ENCODE data around the gene PIGL. TPM values are rescaled to one million over a fixed set of nuclear protein-coding genes. Genes with fewer than 3 reads are reported as not detected.

PIGL gene
- total and polyA plus RNA-seq, 2 donors (not counting 1 experiment from before 2014, with no cell fraction given) = 86.7 to 88.2 TPM

DNA sequence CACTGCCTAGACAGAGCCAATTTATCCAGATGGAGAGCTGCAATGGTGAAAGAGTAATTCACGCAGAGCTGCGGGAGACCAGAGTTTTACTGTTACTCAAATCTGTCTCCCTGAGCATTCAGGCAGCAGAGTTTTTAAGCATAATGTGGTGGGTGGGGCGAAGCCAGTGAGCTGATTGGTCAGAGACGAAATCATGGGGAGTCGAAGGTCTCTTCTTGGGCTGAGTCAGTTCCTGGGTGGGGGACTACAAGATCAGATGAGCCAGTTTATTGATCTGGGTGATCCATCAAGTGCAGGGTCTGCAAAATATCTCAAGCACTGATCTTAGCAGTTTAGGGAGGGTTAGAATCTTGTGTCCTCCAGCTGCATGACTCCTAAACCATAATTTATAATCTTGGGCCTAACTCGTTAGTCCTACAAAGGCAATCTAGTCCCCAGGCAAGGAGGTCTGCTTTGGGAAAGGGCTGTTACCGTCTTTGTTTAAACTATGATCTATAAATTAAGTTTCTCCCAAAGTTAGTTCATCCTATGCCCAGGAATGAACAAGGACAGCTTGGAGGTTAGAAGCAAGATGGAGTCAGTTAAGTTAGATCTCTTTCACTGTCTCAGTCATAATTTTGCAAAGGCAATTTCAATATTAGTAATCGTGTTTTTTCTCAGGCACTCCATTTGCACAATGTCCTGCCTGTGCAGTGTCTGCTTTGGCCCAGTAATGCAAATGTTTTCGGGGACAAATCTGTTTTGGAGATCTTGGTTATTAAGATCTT lies 27.0 kb downstream of the PIGL start:
- Histone ChIP-seq H3K9ac (ENCODE audit: low read length) (no peak overlapping the region), H3K4me2 (replicated peaks; ENCODE audit: low read depth, low read length, poor library complexity, severe bottlenecking) (no peak overlapping the region), H3K79me2 (ENCODE audit: control insufficient read depth, insufficient read depth, low read length) (peaks cover 11% of the 10 kb centered on the region), H3K27me3 (replicated peaks in 1 of 4; ENCODE audit: control extremely low read depth in 1 of 4, control insufficient read depth in 3 of 4, insufficient read depth in 4 of 4, low read length in 3 of 4) (no peaks in the 10 kb centered on the region), H4K20me1 (ENCODE audit: control insufficient read depth, insufficient read depth, low read length, poor library complexity, severe bottlenecking) (no peaks in the 10 kb centered on the region), H2AFZ (ENCODE audit: insufficient read depth, low read depth, low read length, poor library complexity, severe bottlenecking) (no peak overlapping the region), H3K4me3 (ENCODE audit: control extremely low read depth in 1 of 5, extremely low read depth in 1 of 5, insufficient read depth in 1 of 5, low read depth in 2 of 5, low read length in 4 of 5) (no peak overlapping the region), H3K27ac (ENCODE audit: low read length in 2 of 2) (no peak overlapping the region), H3K36me3 (replicated peaks in 1 of 2; ENCODE audit: control extremely low read depth in 1 of 2, control insufficient read depth in 1 of 2, extremely low read depth in 1 of 2, insufficient read depth in 2 of 2, low read length in 1 of 2) (peaks cover 2 to 3% of the 10 kb centered on the region in 2 experiments), H3K9me3 (ENCODE audit: control extremely low read depth in 1 of 3, control insufficient read depth in 2 of 3, insufficient read depth in 1 of 3, low read length in 2 of 3) (no peaks in the 10 kb centered on the region), H3K4me1 (ENCODE audit: control insufficient read depth in 2 of 2, insufficient read depth in 2 of 2, low read length in 2 of 2) (no peaks in the 10 kb centered on the region)
- intact Hi-C loops (cut with micrococcal nuclease) = no loop called here
- Mint-ChIP-seq H3K27me3 (no peaks in the 10 kb centered on the region), H3K4me3 (no peak overlapping the region), H3K27ac (no peak overlapping the region), H3K4me1 (peaks cover 2% of the 10 kb centered on the region), H3K9me3 (ENCODE audit: insufficient read depth) (no peaks in the 10 kb centered on the region)
- ChIA-PET CTCF (no interaction called here), POLR2A (no interaction called here)
- TF ChIP-seq, protein P1, sequence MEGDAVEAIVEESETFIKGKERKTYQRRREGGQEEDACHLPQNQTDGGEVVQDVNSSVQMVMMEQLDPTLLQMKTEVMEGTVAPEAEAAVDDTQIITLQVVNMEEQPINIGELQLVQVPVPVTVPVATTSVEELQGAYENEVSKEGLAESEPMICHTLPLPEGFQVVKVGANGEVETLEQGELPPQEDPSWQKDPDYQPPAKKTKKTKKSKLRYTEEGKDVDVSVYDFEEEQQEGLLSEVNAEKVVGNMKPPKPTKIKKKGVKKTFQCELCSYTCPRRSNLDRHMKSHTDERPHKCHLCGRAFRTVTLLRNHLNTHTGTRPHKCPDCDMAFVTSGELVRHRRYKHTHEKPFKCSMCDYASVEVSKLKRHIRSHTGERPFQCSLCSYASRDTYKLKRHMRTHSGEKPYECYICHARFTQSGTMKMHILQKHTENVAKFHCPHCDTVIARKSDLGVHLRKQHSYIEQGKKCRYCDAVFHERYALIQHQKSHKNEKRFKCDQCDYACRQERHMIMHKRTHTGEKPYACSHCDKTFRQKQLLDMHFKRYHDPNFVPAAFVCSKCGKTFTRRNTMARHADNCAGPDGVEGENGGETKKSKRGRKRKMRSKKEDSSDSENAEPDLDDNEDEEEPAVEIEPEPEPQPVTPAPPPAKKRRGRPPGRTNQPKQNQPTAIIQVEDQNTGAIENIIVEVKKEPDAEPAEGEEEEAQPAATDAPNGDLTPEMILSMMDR (IDR thresholded peaks at IDR 0.05) = no peak
- TF ChIP-seq EZH2 (IDR thresholded peaks at IDR 0.05; ENCODE audit: borderline replicate concordance, insufficient read depth, low read depth, low read length, poor library complexity, severe bottlenecking) = no peak
- DNase-seq = no peak
- ATAC-seq (ENCODE audit: low read depth) = no peak
- WGBS (ENCODE audit: insufficient coverage) = 74% methylated on average over 5 of the region's 9 CpGs

DNA sequence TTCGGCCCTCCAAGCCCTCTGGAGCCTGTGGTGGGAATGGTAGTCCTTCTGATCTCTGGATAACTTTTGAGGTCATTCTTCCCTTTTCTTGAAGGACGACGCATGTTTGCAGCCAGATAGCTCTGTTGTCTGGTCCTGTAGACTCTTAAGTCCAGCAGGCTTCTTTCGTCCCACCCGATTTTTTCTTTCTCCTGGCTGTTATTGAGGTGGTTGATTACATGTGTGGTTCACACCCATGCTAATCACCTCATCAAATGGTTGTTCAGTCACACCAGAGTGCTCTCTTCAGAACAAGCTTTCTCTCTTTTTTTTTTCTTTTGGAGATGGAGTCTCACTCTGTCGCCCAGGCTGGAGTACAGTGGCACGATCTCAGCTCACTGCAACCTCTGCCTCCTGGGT lies 30.6 kb downstream of the PIGL start:
- WGBS (ENCODE audit: insufficient coverage) = 100% methylated on average over 1 of the region's 7 CpGs
- H3K4me1 Mint-ChIP-seq = peaks cover 2% of the 10 kb centered on the region
- ChIA-PET CTCF (no interaction called here), POLR2A (no interaction called here)
- intact Hi-C loops (cut with micrococcal nuclease) = no loop called here
- Histone ChIP-seq H3K27me3 (replicated peaks in 1 of 4; ENCODE audit: control extremely low read depth in 1 of 4, control insufficient read depth in 3 of 4, insufficient read depth in 4 of 4, low read length in 3 of 4) (no peaks in the 10 kb centered on the region), H3K4me1 (ENCODE audit: control insufficient read depth in 2 of 2, insufficient read depth in 2 of 2, low read length in 2 of 2) (no peaks in the 10 kb centered on the region), H3K4me2 (replicated peaks; ENCODE audit: low read depth, low read length, poor library complexity, severe bottlenecking) (no peak overlapping the region), H3K27ac (ENCODE audit: low read length in 2 of 2) (no peak overlapping the region), H3K36me3 (replicated peaks in 1 of 2; ENCODE audit: control extremely low read depth in 1 of 2, control insufficient read depth in 1 of 2, extremely low read depth in 1 of 2, insufficient read depth in 2 of 2, low read length in 1 of 2) (no peaks in the 10 kb centered on the region), H3K79me2 (ENCODE audit: control insufficient read depth, insufficient read depth, low read length) (peaks cover 4% of the 10 kb centered on the region), H3K4me3 (ENCODE audit: control extremely low read depth in 1 of 5, extremely low read depth in 1 of 5, insufficient read depth in 1 of 5, low read depth in 2 of 5, low read length in 4 of 5) (no peak overlapping the region), H4K20me1 (ENCODE audit: control insufficient read depth, insufficient read depth, low read length, poor library complexity, severe bottlenecking) (no peaks in the 10 kb centered on the region), H3K9me3 (ENCODE audit: control extremely low read depth in 1 of 3, control insufficient read depth in 2 of 3, insufficient read depth in 1 of 3, low read length in 2 of 3) (no peaks in the 10 kb centered on the region), H3K9ac (ENCODE audit: low read length) (no peak overlapping the region), H2AFZ (ENCODE audit: insufficient read depth, low read depth, low read length, poor library complexity, severe bottlenecking) (no peak overlapping the region)
- no peaks in the 10 kb centered on the region for H3K9me3 Mint-ChIP-seq (ENCODE audit: insufficient read depth)
- H3K27ac Mint-ChIP-seq = no peak overlapping the region
- TF ChIP-seq, protein P1 (IDR thresholded peaks at IDR 0.05) = no peak
- no peak for TF ChIP-seq EZH2 (IDR thresholded peaks at IDR 0.05; ENCODE audit: borderline replicate concordance, insufficient read depth, low read depth, low read length, poor library complexity, severe bottlenecking)
- no peak overlapping the region for H3K4me3 Mint-ChIP-seq
- ATAC-seq (ENCODE audit: low read depth) = no peak
- no peaks in the 10 kb centered on the region for H3K27me3 Mint-ChIP-seq
- DNase-seq = no peak

Measured in B cell (primary cell).